Stimulated activated CD8-positive, alpha-beta memory T cell treated with anti-CD3 and anti-CD28 coated beads, Interleukin-15, amount 100 ng/mL, for 24 hours (primary cell): ENCODE results near the gene MET.
"Not testable (repeated sequence)": the region's sequence is repeated elsewhere in the genome, so short reads cannot be mapped to it uniquely, and the experiment has no call there.

ENCODE experiments used
- DNase-seq: peaks from one replicate; pipeline ENCODE4 v3.0.0-alpha.2; 2020; ENCODE audit warnings: low read depth

MET gene

GRCh38 chr7:116752305-116753074 is 80.5 kb downstream of the MET start:
- DNase-seq = no peak

DNA sequence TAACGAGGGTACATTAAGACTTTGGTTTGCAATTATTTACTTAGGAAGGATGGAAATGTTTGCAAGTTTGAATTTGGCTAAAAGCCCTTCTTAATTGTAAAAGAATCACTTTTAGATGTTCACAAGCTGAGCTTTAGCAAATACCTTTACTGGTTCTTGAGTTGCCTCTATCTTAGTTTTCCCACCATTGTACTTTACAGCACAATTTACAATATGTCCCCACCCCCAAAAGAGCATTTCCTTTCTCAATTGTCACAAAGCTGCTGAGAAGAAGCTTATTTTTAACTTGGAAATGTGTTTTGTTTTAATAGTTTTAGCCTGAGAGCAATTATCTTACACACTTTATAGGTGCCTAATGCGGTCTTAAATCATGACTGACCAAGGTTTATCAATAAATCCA is 81.1 kb downstream of the MET start:
- DNase-seq = no peak

DNA sequence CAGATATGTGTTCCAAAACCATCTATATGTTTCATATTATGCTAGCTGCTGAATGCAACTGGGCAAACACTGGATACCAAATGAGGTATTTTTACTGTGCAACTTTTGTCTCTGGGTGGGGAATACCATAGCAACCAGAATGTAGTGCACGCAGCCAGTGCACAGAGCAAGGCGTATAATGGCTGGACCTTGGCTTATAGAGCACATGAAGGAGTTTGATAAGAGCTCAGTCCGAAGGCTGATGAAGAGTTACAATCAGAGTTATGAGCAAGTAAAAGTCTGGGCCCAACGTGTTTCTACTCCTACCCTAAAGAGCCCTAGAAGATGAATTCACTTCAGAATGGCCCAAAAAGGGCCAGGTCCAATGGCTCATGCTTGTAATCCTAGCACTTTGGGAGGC is 82.2 kb downstream of the MET start:
- no peak for DNase-seq

- no peak for DNase-seq
Observed at GRCh38 chr7:116757283-116757682, 85.3 kb downstream of the MET start.

GRCh38 chr7:116759642-116760041 is 87.6 kb downstream of the MET start:
- DNase-seq = not testable (repeated sequence)

DNA sequence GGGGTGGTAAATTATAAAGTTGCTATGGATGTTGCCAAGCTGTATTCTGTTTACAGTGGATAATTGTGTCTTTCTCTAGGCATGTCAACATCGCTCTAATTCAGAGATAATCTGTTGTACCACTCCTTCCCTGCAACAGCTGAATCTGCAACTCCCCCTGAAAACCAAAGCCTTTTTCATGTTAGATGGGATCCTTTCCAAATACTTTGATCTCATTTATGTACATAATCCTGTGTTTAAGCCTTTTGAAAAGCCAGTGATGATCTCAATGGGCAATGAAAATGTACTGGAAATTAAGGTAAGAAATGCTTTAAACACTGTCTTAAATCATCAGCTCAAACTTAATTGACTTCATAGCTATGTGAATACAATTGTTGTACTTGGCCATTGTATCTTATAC is 91.0 kb downstream of the MET start:
- no peak for DNase-seq

GRCh38 chr7:116763647-116764046 is 91.7 kb downstream of the MET start:
- no peak for DNase-seq

DNA sequence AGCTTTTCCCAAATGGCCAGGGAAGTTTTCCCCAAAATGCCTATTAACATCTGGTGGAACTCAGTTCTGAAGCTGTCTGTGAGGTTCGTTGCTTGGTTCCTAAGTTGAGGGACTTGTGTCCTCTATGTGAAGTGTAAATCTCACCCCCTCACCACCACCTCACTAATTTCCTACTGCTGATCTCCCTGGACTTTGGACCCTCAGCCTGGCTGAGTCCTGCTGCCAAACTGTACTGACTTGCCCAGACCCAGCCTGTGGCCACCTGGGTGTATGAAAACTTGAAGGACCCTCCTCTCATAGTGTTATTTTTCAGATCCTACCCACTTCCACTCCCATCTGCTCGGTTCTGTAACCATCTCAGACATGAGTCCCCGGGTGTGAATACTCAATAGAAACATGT is 94.9 kb downstream of the MET start:
- no peak for DNase-seq

DNA sequence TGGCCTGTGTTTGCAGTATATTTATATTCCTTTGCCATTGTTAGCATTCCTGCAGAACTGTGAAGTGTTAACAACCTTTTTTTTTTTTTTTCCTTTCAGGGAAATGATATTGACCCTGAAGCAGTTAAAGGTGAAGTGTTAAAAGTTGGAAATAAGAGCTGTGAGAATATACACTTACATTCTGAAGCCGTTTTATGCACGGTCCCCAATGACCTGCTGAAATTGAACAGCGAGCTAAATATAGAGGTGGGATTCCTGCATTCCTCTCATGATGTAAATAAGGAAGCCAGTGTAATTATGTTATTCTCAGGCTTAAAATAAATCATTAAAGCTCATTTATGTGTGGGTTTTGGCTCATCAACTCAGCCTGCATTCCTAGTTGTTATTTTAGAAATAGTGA is 97.5 kb downstream of the MET start:
- no peak for DNase-seq

GRCh38 chr7:116770941-116771340 is 98.9 kb downstream of the MET start:
- no peak for DNase-seq

DNA sequence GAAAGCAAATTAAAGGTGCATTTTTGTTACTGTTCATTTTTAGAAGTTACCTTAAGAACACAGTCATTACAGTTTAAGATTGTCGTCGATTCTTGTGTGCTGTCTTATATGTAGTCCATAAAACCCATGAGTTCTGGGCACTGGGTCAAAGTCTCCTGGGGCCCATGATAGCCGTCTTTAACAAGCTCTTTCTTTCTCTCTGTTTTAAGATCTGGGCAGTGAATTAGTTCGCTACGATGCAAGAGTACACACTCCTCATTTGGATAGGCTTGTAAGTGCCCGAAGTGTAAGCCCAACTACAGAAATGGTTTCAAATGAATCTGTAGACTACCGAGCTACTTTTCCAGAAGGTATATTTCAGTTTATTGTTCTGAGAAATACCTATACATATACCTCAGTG is 99.6 kb downstream of the MET start:
- no peak for DNase-seq

DNA sequence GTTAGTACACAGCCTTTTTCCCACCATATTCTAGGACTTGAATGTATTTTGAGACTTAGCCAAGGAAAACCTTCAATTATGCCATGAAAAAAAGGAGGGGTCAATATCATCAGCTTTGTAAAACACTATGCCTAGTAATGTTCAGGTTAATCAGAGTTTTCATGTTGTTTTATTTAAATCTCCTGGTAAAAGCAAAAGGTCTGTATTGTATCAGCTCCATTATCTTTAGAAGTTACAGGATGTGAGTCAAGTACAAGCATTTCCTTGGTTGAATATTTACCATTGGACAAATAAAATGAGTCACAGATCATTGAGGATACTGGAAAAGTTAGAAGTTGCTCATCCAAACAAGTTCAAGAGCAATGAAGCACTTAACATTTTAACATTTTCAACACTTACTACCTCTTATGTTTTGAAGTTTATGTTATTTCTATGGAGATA is 100.4 kb downstream of the MET start:
- no peak for DNase-seq

- DNase-seq = no peak
Observed at GRCh38 chr7:116772926-116773749, 101.1 kb downstream of the MET start.

GRCh38 chr7:116776046-116776445 is 104.0 kb downstream of the MET start:
- DNase-seq = no peak

- DNase-seq = no peak
Observed at GRCh38 chr7:116776610-116777289, 104.8 kb downstream of the MET start.

GRCh38 chr7:116777651-116778281 is 105.8 kb downstream of the MET start:
- no peak for DNase-seq

DNA sequence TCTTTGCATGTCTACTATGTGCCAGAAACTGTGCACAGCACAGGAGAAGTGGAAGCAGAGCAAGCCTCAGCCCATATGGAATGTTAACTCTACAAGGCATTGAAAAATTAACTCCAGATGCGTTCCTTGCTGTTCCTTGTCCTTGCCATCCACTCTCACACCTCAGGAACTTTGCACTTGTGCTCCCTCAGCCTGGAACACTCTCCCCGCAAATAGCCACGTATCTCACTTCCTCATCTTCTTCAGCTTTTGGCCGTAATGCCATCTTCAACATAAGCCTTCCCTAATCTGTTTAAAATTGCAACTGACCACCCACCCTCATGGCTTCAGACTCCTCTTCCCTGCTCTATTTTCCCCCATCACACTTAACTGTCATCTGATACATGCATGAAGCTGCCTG is 107.2 kb downstream of the MET start:
- DNase-seq = no peak

- no peak for DNase-seq
Observed at GRCh38 chr7:116779931-116780330, 107.9 kb downstream of the MET start.

DNA sequence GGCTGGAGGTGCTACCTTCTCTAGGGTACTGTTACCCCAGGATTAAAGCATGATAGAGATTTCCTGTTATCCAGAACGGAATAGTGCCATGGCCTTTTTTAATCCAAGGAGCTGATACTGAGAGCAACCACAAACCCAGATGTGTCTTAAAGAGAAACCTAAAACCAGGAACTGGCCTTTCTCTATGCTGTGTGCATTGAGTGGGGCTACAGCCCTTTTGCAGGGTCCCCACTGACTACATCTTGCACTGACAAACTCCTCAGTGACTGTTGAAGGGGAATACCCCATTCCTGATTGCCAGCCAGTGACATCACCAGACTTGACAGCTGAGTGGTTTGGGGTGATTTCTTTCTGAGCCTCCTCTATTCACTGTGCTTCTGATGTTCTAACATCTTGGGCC is 108.5 kb downstream of the MET start:
- DNase-seq = no peak

GRCh38 chr7:116780966-116781365 is 109.0 kb downstream of the MET start:
- DNase-seq = no peak

DNA sequence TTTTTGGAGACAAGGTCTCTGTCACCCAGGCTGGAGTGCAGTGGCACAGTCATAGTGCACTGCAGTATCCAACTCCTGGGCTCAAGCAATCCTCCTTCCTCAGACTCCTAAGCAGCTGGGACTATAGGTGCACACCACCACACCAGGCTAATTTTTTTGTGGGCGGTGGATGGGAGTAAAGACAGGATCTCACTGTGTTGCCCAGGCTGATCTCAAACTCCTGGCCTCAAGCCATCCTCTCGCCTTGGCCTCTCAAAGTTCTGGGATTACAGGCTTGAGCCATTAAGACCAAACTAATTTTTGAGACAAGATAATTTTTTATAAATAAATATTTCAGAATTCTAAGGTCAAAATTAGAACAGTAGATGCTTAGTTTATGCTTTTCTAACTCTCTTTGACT is 109.6 kb downstream of the MET start:
- no peak for DNase-seq

DNA sequence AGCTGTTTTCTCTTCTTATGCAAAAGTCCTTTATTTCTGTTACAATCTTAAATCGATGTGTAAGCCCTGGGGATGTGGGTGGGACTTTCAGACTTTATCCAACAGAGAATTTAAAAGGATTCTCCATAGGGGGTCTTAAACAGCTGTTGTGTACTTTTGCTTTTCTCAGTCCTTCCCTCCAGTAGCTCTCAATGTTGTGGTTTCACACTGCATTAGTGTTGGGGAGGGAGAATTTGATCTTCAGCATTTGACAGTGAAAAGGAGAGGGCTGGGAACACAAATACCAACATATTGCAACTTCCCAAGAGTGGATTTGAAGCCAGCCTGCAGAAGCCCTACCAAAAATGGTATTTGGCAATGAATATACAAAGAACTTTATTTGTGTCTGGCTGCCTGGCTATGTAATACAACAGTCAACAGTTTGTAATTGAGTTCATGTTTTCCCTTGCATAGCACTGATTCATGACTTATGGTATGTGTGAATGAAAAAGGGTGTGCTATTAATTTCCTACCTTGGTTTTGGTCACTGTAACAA is 110.2 kb downstream of the MET start:
- no peak for DNase-seq
